Inflammatory macrophage treated with lipopolysaccharide for 4 hours (primary cell): ENCODE results near the gene ERN1.

ENCODE experiments used
- DNase-seq: peaks from one replicate; pipeline ENCODE4 v3.0.0-alpha.2; 2020

Gene ERN1

GRCh38 chr17:64056269-64057005, 73.5 kb downstream of the ERN1 start:
- DNase-seq = no peak

- no peak for DNase-seq
Measured at GRCh38 chr17:64055183-64056142, 74.5 kb downstream of the ERN1 start.

- no peak for DNase-seq
Measured at GRCh38 chr17:64054304-64054703, 75.6 kb downstream of the ERN1 start.

GRCh38 chr17:64053101-64053500, 76.8 kb downstream of the ERN1 start:
- DNase-seq = no peak

- no peak for DNase-seq
Measured at GRCh38 chr17:64051153-64051552, 78.8 kb downstream of the ERN1 start.

GRCh38 chr17:64048805-64049204, 81.1 kb downstream of the ERN1 start:
- DNase-seq = no peak

- DNase-seq = no peak
Measured at GRCh38 chr17:64045176-64045575, 84.8 kb downstream of the ERN1 start.

GRCh38 chr17:64042700-64043485, 87.1 kb downstream of the ERN1 start:
- DNase-seq = no peak

- no peak for DNase-seq
Measured at GRCh38 chr17:64041912-64042311, 88.0 kb downstream of the ERN1 start.

- DNase-seq = no peak
Measured at GRCh38 chr17:64040206-64040605, 89.7 kb downstream of the ERN1 start.

- no peak for DNase-seq
Measured at GRCh38 chr17:64039106-64039400, 90.9 kb downstream of the ERN1 start.

- DNase-seq = no peak
Measured at GRCh38 chr17:64038331-64039105, 91.4 kb downstream of the ERN1 start.

GRCh38 chr17:64037802-64038201, 92.1 kb downstream of the ERN1 start:
- DNase-seq = no peak

- no peak for DNase-seq
Measured at GRCh38 chr17:64037180-64037579, 92.8 kb downstream of the ERN1 start.

- no peak for DNase-seq
Measured at GRCh38 chr17:64036198-64036922, 93.6 kb downstream of the ERN1 start.

GRCh38 chr17:64032081-64032480, 97.9 kb downstream of the ERN1 start:
- DNase-seq = no peak

- peak; percentile 63 for DNase-seq
Measured at GRCh38 chr17:64028874-64029464, 101.0 kb downstream of the ERN1 start.

- DNase-seq = peak; percentile 75
Measured at GRCh38 chr17:64025732-64026294, 104.1 kb downstream of the ERN1 start.

- no peak for DNase-seq
Measured at GRCh38 chr17:64024781-64025731, 104.9 kb downstream of the ERN1 start.

GRCh38 chr17:64024215-64024654, 105.7 kb downstream of the ERN1 start:
- DNase-seq = no peak
